CD8-positive, alpha-beta memory T cell (primary cell): ENCODE results near the gene CNPPD1. TPM values are rescaled to one million over a fixed set of nuclear protein-coding genes. Genes with fewer than 3 reads are reported as not detected.
A peak's percentile ranks its signal among the peaks of the same experiment; 100 is the strongest.

Experiments used
- CTCF ChIA-PET: fragments of 350-600 bp; sonication (Branson Sonifier 250); formaldehyde crosslinking; loops from one replicate; lab custom pipeline; 2021; ENCODE audit warnings: antibody characterized with exemption; lab: Charles Lee
- POLR2A ChIA-PET: fragments of 350-600 bp; sonication (Branson Sonifier 250); formaldehyde crosslinking; loops from one replicate; lab custom pipeline; 2021; ENCODE audit warnings: antibody characterized with exemption; lab: Charles Lee
- DNase-seq, 5 donors: peaks; one replicate each; pipeline versions ENCODE4 v3.0.0 to v3.0.0-alpha.2; 2020 to 2022; ENCODE audit warnings: mixed read lengths in 1 of 5
- H3K27ac ChIP-seq: one replicate; pipeline ENCODE4 v1.7.0; 2013; ENCODE audit warnings: low read depth, mild to moderate bottlenecking, low read length, moderate library complexity
- H3K27me3 ChIP-seq: 2 replicates; pipeline ENCODE4 v1.7.0; 2013; ENCODE audit warnings: low read length, mild to moderate bottlenecking; ENCODE audit not compliant: insufficient read depth, poor library complexity, severe bottlenecking
- H3K36me3 ChIP-seq: 2 replicates; pipeline ENCODE4 v1.7.0; 2013; ENCODE audit warnings: mild to moderate bottlenecking, low read length, moderate library complexity; ENCODE audit not compliant: insufficient read depth
- H3K4me1 ChIP-seq: 2 replicates; pipeline ENCODE4 v1.7.0; 2013; ENCODE audit warnings: mild to moderate bottlenecking, low read length, moderate library complexity; ENCODE audit not compliant: insufficient read depth
- H3K4me3 ChIP-seq: 2 replicates; pipeline ENCODE4 v1.7.0; 2013; ENCODE audit warnings: mild to moderate bottlenecking, low read length
- H3K9me3 ChIP-seq: 2 replicates; pipeline ENCODE4 v1.7.0; 2013; ENCODE audit warnings: mild to moderate bottlenecking, low read length
- H3K27ac Mint-ChIP-seq, 8 donors: one replicate each; pipeline ENCODE4 v1.8.0; 2020 to 2021; ENCODE audit warnings: mixed read lengths in 8 of 8, mild to moderate bottlenecking in 6 of 8, inconsistent platforms in 3 of 8, moderate library complexity in 3 of 8
- H3K27me3 Mint-ChIP-seq, 2 donors: one replicate each; pipeline ENCODE4 v1.8.0; 2020 to 2021; ENCODE audit warnings: mixed read lengths in 2 of 2, mild to moderate bottlenecking in 1 of 2, moderate library complexity in 1 of 2
- H3K36me3 Mint-ChIP-seq, 3 donors: one replicate each; pipeline ENCODE4 v1.8.0; 2020 to 2021; ENCODE audit warnings: mixed read lengths in 3 of 3, inconsistent platforms in 1 of 3, mild to moderate bottlenecking in 1 of 3
- H3K4me1 Mint-ChIP-seq, 3 donors: one replicate each; pipeline ENCODE4 v1.8.0; 2020 to 2021; ENCODE audit warnings: mixed read lengths in 3 of 3, inconsistent platforms in 1 of 3, mild to moderate bottlenecking in 1 of 3
- H3K4me3 Mint-ChIP-seq, 7 donors: one replicate each; pipeline ENCODE4 v1.8.0; 2020 to 2021; ENCODE audit warnings: mixed read lengths in 7 of 7, mild to moderate bottlenecking in 6 of 7, moderate library complexity in 4 of 7, inconsistent platforms in 2 of 7
- H3K9me3 Mint-ChIP-seq, 5 donors: one replicate each; pipeline ENCODE4 v1.8.0; 2020 to 2022; ENCODE audit warnings: mixed read lengths in 5 of 5, mild to moderate bottlenecking in 3 of 5, moderate library complexity in 2 of 5, inconsistent platforms in 1 of 5
- polyA plus RNA-seq: library from polyadenylated mRNA; unstranded; fragments of 300-500 nt; fragmentation: Illumina TruSeq; gene quantifications from one replicate; pipeline ENCODE4 v1.2.3, GENCODE V29; 2021
- total RNA-seq, 2 experiments: library from RNA; stranded (reverse); gene quantifications; one replicate each; pipeline ENCODE4 v1.2.3, GENCODE V29; 2021

CNPPD1 gene
- total RNA-seq (10 to 100 TPM; 66.2 to 67.0 TPM), polyA plus RNA-seq (74.3 TPM)

DNA sequence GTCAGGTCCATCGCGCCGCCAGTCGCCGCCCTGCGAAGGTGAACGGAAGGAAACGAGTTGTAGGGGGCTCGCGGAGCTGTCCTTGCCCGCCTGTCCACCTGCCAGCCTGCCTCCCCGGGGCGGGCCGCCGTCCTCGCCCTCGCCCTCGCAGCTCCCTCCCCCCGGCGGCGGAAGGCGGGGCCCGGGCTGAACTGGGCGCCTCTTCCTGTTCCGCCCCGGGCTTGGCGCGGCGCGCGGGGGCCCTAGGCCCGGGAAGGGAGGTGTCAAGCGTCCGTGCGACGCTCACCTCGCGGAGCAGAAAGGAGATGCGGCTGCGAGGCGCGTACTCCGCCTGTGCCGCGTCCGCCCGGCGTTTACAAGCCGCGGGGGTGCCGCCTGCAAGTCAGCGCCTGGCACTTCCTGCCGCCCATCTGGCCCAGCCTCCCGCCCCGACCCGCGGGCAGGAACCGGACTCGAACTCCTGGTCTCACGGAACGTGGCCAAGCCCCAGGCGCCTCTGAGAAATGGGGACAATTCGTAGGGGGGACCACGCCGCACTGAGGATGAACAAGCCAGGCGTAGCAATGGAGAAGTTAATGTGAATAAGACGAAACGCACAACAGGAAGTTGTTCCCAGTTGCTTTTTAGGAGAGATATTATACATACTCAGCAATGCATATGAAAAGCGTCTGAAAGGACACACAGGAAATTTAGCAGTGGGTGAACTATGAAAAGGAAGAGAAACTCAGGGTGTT is at the start of gene CNPPD1:
CNPPD1 (minus strand) TSS at position 108 of the 734 bp plus-strand sequence; CDS start at position 11, 97 bp downstream.
- Mint-ChIP-seq H3K27me3 (peaks cover 0 to 2% of the 10 kb centered on the region in 2 donors), H3K9me3 (no peaks in the 10 kb centered on the region), H3K27ac (peak within 1 kb of the TSS; percentile 96 to 100 (median 99)), H3K36me3 (peaks cover 0 to 80% (median 7%) of the 10 kb centered on the region in 3 donors), H3K4me1 (peaks cover 57 to 81% (median 75%) of the 10 kb centered on the region in 3 donors), H3K4me3 (peak within 1 kb of the TSS; percentile 93 to 98 (median 94))
- CTCF ChIA-PET, result interaction anchor here (0.7 to 8.6 kb wide), 15 partner anchors 8 to 121 kb away, joined by 3 to 110 read pairs (median 5); partner anchors contain the start of genes DNAJB2, NHEJ1 and ZFAND2B
- no peaks in the 10 kb centered on the region for H3K9me3 ChIP-seq
- H3K27ac ChIP-seq, result peak within 1 kb of the TSS; percentile 85
- peak; percentile 84 to 93 (median 88) for DNase-seq
- peak within 1 kb of the TSS; percentile 64 for H3K4me3 ChIP-seq
- no peaks in the 10 kb centered on the region for H3K27me3 ChIP-seq
- POLR2A ChIA-PET, result interaction anchor here (0.5 to 4.6 kb wide), 27 partner anchors 9 to 947 kb away, joined by 3 to 88 read pairs (median 7); partner anchors contain the start of genes ANKZF1, ATG9A, DNAJB2 and DNPEP
- peaks cover 35% of the 10 kb centered on the region for H3K36me3 ChIP-seq
- H3K4me1 ChIP-seq, result peaks cover 50% of the 10 kb centered on the region

DNA sequence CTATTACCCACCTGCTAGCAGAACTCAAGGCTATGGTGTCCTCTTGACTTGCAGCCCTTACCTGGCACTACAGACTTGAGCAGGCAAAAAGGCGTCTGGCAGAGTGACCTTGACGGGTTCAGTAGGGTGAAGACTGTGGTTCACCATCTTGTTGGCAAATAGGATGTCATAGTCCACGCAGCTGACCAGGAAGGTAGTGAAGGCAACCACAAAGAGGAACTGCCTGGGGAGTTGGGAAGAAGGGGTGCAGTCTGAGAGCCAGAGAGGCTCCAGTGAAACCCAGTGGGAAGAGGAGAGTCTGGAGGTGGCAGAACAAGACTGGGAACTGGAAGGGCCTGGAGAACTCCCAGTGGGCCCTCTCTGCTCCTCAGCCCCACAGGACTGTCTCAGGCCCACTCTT is 48.6 kb upstream of the CNPPD1 start:
- ChIA-PET POLR2A (no interaction called here), CTCF (interaction anchor here (6.0 to 7.6 kb wide), 2 partner anchors 28 to 70 kb away, joined by 51 read pairs; partner anchors contain the start of genes TUBA4A and TUBA4B)
- DNase-seq, result no peak
- no peaks in the 10 kb centered on the region for H3K27me3 Mint-ChIP-seq
- H3K4me1 Mint-ChIP-seq, result peaks cover 28 to 40% (median 30%) of the 10 kb centered on the region in 3 donors
- peak overlapping the region in 2 of 8 donors; percentile 18 to 57 for H3K27ac Mint-ChIP-seq
- H3K9me3 ChIP-seq, result no peaks in the 10 kb centered on the region
- H3K27ac ChIP-seq, result no peak overlapping the region
- H3K4me3 ChIP-seq, result no peak overlapping the region
- peaks cover 7 to 83% (median 12%) of the 10 kb centered on the region in 3 donors for H3K36me3 Mint-ChIP-seq
- no peaks in the 10 kb centered on the region for H3K9me3 Mint-ChIP-seq
- no peaks in the 10 kb centered on the region for H3K27me3 ChIP-seq
- peaks cover 58% of the 10 kb centered on the region for H3K36me3 ChIP-seq
- peaks cover 24% of the 10 kb centered on the region for H3K4me1 ChIP-seq
- H3K4me3 Mint-ChIP-seq, result peak overlapping the region in 1 of 7 donors; percentile 47

DNA sequence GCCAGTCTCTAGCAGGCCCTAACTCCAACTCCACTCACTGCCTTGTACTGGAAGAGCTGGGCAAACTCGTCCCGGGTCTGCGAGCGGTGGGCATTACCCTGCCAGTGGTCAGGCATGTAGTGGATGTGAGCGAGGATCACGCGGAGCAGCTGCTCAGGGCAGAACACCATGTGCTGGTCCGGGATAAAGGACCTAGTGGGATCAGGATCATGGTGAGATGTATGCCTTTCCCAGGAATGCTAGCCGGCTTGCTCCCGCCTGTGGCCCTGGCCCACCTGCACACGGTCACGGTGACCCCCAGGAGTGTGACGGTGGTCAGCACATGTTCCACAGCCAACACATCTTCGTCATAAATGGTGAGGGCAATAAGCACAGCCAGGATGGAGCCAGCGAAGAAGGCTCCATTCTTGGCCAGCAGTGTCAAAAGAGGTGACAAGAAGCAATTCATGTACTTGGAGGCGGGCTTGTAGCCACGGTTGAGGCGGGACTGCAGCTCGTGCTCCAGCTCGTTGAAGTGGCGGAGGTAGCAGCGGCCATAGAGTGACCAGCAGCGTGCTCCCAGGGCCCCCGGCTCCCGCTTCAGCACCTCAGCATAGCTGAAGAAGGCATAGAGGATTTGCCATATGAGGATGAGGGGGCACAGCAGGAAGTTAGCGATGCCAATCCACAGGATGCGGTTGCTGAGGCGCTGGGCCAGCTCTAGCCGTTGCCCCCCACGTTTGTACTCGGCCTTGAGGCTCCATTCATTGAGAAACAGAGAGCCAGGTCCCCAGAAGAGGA is 47.3 kb upstream of the CNPPD1 start:
- POLR2A ChIA-PET, result interaction anchor here (0.6 to 0.8 kb wide), 2 partner anchors 24 to 47 kb away, joined by 3 read pairs; partner anchors contain the start of gene CNPPD1
- no peak overlapping the region for H3K4me3 Mint-ChIP-seq
- peak overlapping the region in 2 of 8 donors; percentile 35 to 61 for H3K27ac Mint-ChIP-seq
- peaks cover 7 to 79% (median 12%) of the 10 kb centered on the region in 3 donors for H3K36me3 Mint-ChIP-seq
- no peaks in the 10 kb centered on the region for H3K9me3 Mint-ChIP-seq
- Histone ChIP-seq H3K27me3 (no peaks in the 10 kb centered on the region), H3K27ac (no peak overlapping the region), H3K4me1 (peaks cover 29% of the 10 kb centered on the region), H3K4me3 (no peak overlapping the region), H3K9me3 (no peaks in the 10 kb centered on the region), H3K36me3 (peaks cover 61% of the 10 kb centered on the region)
- no peak for DNase-seq
- H3K27me3 Mint-ChIP-seq, result no peaks in the 10 kb centered on the region
- peaks cover 26 to 39% (median 30%) of the 10 kb centered on the region in 3 donors for H3K4me1 Mint-ChIP-seq
- CTCF ChIA-PET, result interaction anchor here (0.9 to 7.6 kb wide), 5 partner anchors 13 to 71 kb away, joined by 4 to 51 read pairs (median 5); partner anchors contain the start of genes CNPPD1, NHEJ1, TUBA4A and TUBA4B

DNA sequence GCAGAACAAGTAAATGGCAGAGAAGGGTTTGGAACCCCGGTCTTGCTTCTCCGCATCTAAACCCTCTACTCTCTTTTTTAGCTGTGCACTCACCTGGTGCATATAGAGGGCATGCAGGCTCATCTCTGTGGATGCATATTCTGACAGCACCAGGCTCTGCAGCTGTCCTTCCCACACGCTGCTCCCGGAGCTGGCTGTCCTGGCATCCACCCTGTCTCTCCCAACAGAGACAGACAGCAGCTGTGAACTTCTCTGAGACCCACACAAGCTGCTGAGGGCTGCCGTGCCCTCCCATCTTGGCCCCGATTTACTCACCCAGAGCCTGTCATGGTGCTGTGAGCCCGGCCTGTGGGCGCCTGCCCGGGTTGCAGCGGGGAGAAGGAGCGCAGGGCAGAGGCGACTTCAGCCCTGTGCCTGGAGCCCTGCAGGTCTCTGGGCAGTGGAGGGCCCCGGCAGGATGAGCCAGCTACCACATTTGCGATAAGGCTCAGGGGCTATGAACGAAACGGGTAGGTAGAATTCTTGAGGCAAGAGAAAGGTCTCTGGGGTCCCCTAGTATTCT is 45.3 kb upstream of the CNPPD1 start:
- Histone ChIP-seq H3K4me3 (no peak overlapping the region), H3K27me3 (no peaks in the 10 kb centered on the region), H3K27ac (no peak overlapping the region), H3K4me1 (peaks cover 22% of the 10 kb centered on the region), H3K9me3 (no peaks in the 10 kb centered on the region), H3K36me3 (peaks cover 61% of the 10 kb centered on the region)
- peaks cover 0 to 2% of the 10 kb centered on the region in 2 donors for H3K27me3 Mint-ChIP-seq
- ChIA-PET POLR2A (interaction anchor here (1.4 kb wide), 1 partner anchor 23 kb away, joined by 4 read pairs; the partner anchor contains the start of genes GLB1L and STK16), CTCF (interaction anchor here (1.1 to 2.9 kb wide), 4 partner anchors 11 to 73 kb away, joined by 3 to 14 read pairs (median 5); partner anchors contain the start of gene CNPPD1)
- H3K4me3 Mint-ChIP-seq, result peak overlapping the region in 1 of 7 donors; percentile 56
- peaks cover 18 to 34% (median 24%) of the 10 kb centered on the region in 3 donors for H3K4me1 Mint-ChIP-seq
- no peaks in the 10 kb centered on the region for H3K9me3 Mint-ChIP-seq
- no peak for DNase-seq
- peaks cover 7 to 71% (median 12%) of the 10 kb centered on the region in 3 donors for H3K36me3 Mint-ChIP-seq
- peak overlapping the region in 1 of 8 donors; percentile 71 for H3K27ac Mint-ChIP-seq

DNA sequence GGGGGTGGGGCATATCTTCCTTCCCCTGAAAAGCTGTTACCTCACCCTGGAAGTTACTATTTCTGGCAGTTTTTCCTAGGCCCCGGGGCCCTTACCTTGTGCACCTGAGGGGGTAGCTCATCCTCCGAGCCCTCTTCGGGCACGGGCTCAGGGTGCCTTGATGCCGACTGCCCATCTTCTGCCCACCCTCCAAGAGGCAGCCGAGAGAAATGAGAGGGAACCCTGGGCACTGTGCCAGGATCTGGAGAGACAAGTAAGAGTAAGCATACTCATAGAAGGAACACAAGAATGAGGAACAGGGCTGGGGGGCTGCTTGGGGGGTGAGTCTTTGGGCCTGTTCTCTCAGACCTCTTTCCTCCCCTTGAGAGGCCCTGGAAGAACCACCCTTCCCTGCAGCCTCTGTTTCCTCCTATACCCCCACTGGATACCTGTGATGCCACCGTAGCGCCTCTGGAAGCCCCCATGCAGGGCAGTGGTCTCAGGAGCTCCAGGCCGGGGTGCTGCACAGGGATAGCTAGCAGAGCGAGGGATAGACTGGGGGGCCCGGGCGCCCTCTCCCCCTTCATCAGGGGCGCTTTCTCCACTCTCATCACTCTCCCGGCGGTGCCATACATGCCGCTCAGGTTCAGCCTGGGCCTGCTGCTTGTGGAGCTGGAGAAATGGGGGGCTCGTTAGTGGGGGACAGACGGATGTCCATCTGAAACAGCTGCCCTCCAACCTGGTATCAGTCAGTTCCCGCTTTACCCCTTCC is 44.1 kb upstream of the CNPPD1 start:
- Histone ChIP-seq H3K4me3 (no peak overlapping the region), H3K27me3 (no peaks in the 10 kb centered on the region), H3K4me1 (peaks cover 18% of the 10 kb centered on the region), H3K27ac (no peak overlapping the region), H3K9me3 (no peaks in the 10 kb centered on the region), H3K36me3 (peaks cover 54% of the 10 kb centered on the region)
- POLR2A ChIA-PET, result interaction anchor here (1.4 kb wide), 1 partner anchor 24 kb away, joined by 4 read pairs; the partner anchor contains the start of genes GLB1L and STK16
- CTCF ChIA-PET, result interaction anchor here (0.7 to 2.9 kb wide), 3 partner anchors 10 to 74 kb away, joined by 4 to 14 read pairs (median 7); no protein-coding TSS in a partner anchor
- H3K27me3 Mint-ChIP-seq, result peaks cover 0 to 2% of the 10 kb centered on the region in 2 donors
- no peak for DNase-seq
- H3K36me3 Mint-ChIP-seq, result peaks cover 7 to 61% (median 12%) of the 10 kb centered on the region in 3 donors
- peak overlapping the region in 4 of 8 donors; percentile 3 to 61 (median 30) for H3K27ac Mint-ChIP-seq
- H3K4me1 Mint-ChIP-seq, result peaks cover 18 to 34% (median 18%) of the 10 kb centered on the region in 3 donors
- peak overlapping the region in 4 of 7 donors; percentile 10 to 54 (median 20) for H3K4me3 Mint-ChIP-seq
- H3K9me3 Mint-ChIP-seq, result no peaks in the 10 kb centered on the region

DNA sequence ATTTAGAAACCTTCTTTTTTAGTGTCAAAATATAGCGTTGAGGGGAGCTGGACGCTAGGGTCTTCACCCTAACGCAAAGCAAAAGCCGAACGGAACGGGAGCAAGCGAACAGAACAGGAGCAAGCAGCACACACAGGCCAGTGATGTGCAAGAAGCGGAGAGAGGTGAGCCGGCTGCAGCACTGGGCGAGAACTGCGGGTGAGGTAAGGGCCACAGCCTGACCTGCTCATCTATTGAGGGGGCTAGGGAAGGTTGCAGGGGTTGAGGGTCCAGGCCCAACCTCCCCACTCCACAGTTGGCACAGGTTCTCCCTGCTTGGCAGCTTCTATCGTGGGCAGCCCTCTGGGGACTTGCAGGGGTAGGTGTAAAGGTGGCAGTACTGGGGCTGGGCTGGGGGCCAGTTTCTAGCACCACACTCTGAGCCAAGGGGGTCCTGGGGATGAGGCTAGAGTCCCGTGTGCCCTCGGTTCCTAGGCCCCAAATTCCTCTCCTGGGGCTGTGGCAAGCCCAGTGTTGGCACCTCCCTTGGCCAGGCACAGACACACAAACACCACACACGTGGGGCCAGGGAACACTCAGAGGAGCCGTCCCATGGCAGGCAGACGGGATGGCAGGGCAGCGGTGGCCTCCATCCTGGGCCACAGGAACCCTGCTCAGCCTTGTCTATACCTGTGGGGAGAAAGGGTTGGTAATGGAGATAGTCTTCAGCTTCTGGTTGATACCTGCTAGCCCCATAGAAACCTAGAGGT is 43.2 kb upstream of the CNPPD1 start:
- peaks cover 0 to 2% of the 10 kb centered on the region in 2 donors for H3K27me3 Mint-ChIP-seq
- H3K9me3 Mint-ChIP-seq, result no peaks in the 10 kb centered on the region
- H3K4me1 ChIP-seq, result peaks cover 18% of the 10 kb centered on the region
- H3K27ac Mint-ChIP-seq, result peak overlapping the region in 5 of 8 donors; percentile 3 to 88 (median 45)
- H3K4me1 Mint-ChIP-seq, result peaks cover 18 to 29% (median 18%) of the 10 kb centered on the region in 3 donors
- peaks cover 7 to 52% (median 12%) of the 10 kb centered on the region in 3 donors for H3K36me3 Mint-ChIP-seq
- no peaks in the 10 kb centered on the region for H3K27me3 ChIP-seq
- H3K4me3 ChIP-seq, result no peak overlapping the region
- H3K9me3 ChIP-seq, result no peaks in the 10 kb centered on the region
- H3K27ac ChIP-seq, result no peak overlapping the region
- CTCF ChIA-PET, result interaction anchor here (0.7 to 2.9 kb wide), 5 partner anchors 9 to 75 kb away, joined by 3 to 14 read pairs (median 5); partner anchors contain the start of genes SLC23A3, TUBA4A and TUBA4B
- H3K36me3 ChIP-seq, result peaks cover 45% of the 10 kb centered on the region
- POLR2A ChIA-PET, result interaction anchor here (0.9 to 2.7 kb wide), 4 partner anchors 9 to 75 kb away, joined by 4 to 24 read pairs (median 8); partner anchors contain the start of genes ANKZF1, ATG9A, TUBA4A and TUBA4B
- no peak for DNase-seq
- H3K4me3 Mint-ChIP-seq, result peak overlapping the region in 3 of 7 donors; percentile 28 to 54 (median 29)
